ENCODE measurements around the gene LEFTY1. TPM values are rescaled to one million over a fixed set of nuclear protein-coding genes. Genes with fewer than 3 reads are reported as not detected.

LEFTY1 gene
- total and polyA plus RNA-seq, 9 of the 15 experiments (the other 6 are each of a cell fraction or from before 2014, with no cell fraction given) = 0.07 to 0.24 (median 0.17) TPM; not detected in 5

GRCh38 chr1:225847610-225848009 is 41.3 kb downstream of the LEFTY1 start:
- CTCF ChIA-PET (ENCODE audit: low intra/inter-chr PET ratio) = interaction anchor here (3.6 kb wide), 1 partner anchor 372 kb away, joined by 53 read pairs; no protein-coding TSS in a partner anchor
- H3K9ac ChIP-seq (ENCODE audit: insufficient read depth in 1 of 2, low read depth in 2 of 2, low read length in 2 of 2) = peak overlapping the region in 1 of 2 experiments; percentile 77; a peak in 2 of 4 replicates
- POLR2A ChIA-PET = interaction anchor here (0.7 kb wide), 1 partner anchor 119 kb away, joined by 3 read pairs; no protein-coding TSS in a partner anchor

More at GRCh38 chr1:225847610-225848009, 41.3 kb downstream of the LEFTY1 start:
- Histone ChIP-seq H3K9me1 (ENCODE audit: control insufficient read depth, insufficient read depth, low read length) (no peaks in the 10 kb centered on the region), H3K9me3 (replicated peaks; ENCODE audit: control insufficient read depth, insufficient read depth, low read depth, low read length) (no peaks in the 10 kb centered on the region), H2AFZ (ENCODE audit: low read depth, low read length) (no peak overlapping the region), H3K79me2 (ENCODE audit: control insufficient read depth, insufficient read depth, low read length) (no peaks in the 10 kb centered on the region), H3K36me3 (ENCODE audit: control insufficient read depth, insufficient read depth, low read length) (peaks cover 42% of the 10 kb centered on the region), H3K27me3 (ENCODE audit: control insufficient read depth in 2 of 2, insufficient read depth in 2 of 2, low read length in 2 of 2) (no peaks in the 10 kb centered on the region), H3K4me2 (ENCODE audit: insufficient read depth, low read length) (no peak overlapping the region), H3K27ac (ENCODE audit: extremely low read depth, low read depth, low read length) (no peak overlapping the region), H3K4me1 (replicated peaks in 1 of 2; ENCODE audit: control insufficient read depth in 2 of 2, insufficient read depth in 2 of 2, low read length in 2 of 2) (peaks cover 9 to 38% of the 10 kb centered on the region in 2 experiments; a peak in 4 of 5 replicates), H4K20me1 (replicated peaks; ENCODE audit: control insufficient read depth, insufficient read depth, low read length) (peaks cover 4% of the 10 kb centered on the region; the same call in 1 of the 2 replicates), H3K4me3 (no peak overlapping the region)
- DNase-seq (ENCODE audit: extremely low read depth in 1 of 4, low spot score in 3 of 4) (peak in 1 of 4 experiments; percentile 35), FAIRE-seq (no peak), ATAC-seq (no peak)
- in situ Hi-C loops (cut with MboI) = loop anchor here (10.0 kb wide), 1 partner anchor 373 kb away; no protein-coding TSS in a partner anchor
- 16% methylated on average over 4 of the region's 4 CpGs for WGBS (ENCODE audit: insufficient coverage, low coverage, missing lambda C conversion rate)
- intact Hi-C loops (cut with micrococcal nuclease) = loop anchor here (2.0 to 10.0 kb wide), 4 partner anchors 71 to 293 kb away; partner anchors contain the start of genes ENAH and SRP9
- BruUV-seq (replicated peaks) = no TSS peak
- TF ChIP-seq NFIC (IDR thresholded peaks at IDR 0.05) = peak; percentile 67
- no peak for TF ChIP-seq DDX20 (tag; IDR thresholded peaks at IDR 0.05; ENCODE audit: low read depth)
- 0 out of 2 replicates have a peak, but pooled peaks have one; percentile 9 for TF ChIP-seq CBFA2T3 (IDR thresholded peaks at IDR 0.05)
- peak; percentile 21; the same call in 1 of the 2 replicates for TF ChIP-seq TFAP4 (CRISPR knock-in tag; IDR thresholded peaks at IDR 0.05; ENCODE audit: borderline replicate concordance)

Data from K562 (cell line).